ENCODE data around the gene CACNA1E.

The CACNA1E gene

GRCh38 chr1:181778640-181779260 lies 295.4 kb downstream of the CACNA1E start:
- no peak for DNase-seq

- DNase-seq: no peak
These were observed 296.0 kb downstream of the CACNA1E start for GRCh38 chr1:181779343-181779742.

- no peak for DNase-seq
These were observed 299.9 kb downstream of the CACNA1E start for GRCh38 chr1:181783208-181783607.

GRCh38 chr1:181784039-181784683 lies 300.8 kb downstream of the CACNA1E start:
- no peak for DNase-seq

- DNase-seq: no peak
These were observed 306.1 kb downstream of the CACNA1E start for GRCh38 chr1:181789395-181789794.

GRCh38 chr1:181791721-181792120 lies 308.4 kb downstream of the CACNA1E start:
- no peak for DNase-seq

GRCh38 chr1:181793831-181794230 lies 310.5 kb downstream of the CACNA1E start:
- no peak for DNase-seq

GRCh38 chr1:181794332-181794731 lies 311.0 kb downstream of the CACNA1E start:
- DNase-seq: no peak

- no peak for DNase-seq
These were observed 315.0 kb downstream of the CACNA1E start for GRCh38 chr1:181798191-181798926.

GRCh38 chr1:181801617-181802016 lies 318.3 kb downstream of the CACNA1E start:
- no peak for DNase-seq

GRCh38 chr1:181802466-181802865 lies 319.1 kb downstream of the CACNA1E start:
- DNase-seq: no peak

- DNase-seq: no peak
These were observed 320.1 kb downstream of the CACNA1E start for GRCh38 chr1:181803421-181803820.

- no peak for DNase-seq
These were observed 321.7 kb downstream of the CACNA1E start for GRCh38 chr1:181804989-181805388.

GRCh38 chr1:181806746-181807145 lies 323.4 kb downstream of the CACNA1E start:
- DNase-seq: no peak

GRCh38 chr1:181807251-181807650 lies 323.9 kb downstream of the CACNA1E start:
- DNase-seq: no peak

- no peak for DNase-seq
These were observed 326.8 kb downstream of the CACNA1E start for GRCh38 chr1:181809991-181810545.

- no peak for DNase-seq
These were observed 328.9 kb downstream of the CACNA1E start for GRCh38 chr1:181812208-181812607.

- no peak for DNase-seq
These were observed 329.9 kb downstream of the CACNA1E start for GRCh38 chr1:181813266-181813665.

GRCh38 chr1:181816608-181817007 lies 333.3 kb downstream of the CACNA1E start:
- DNase-seq: no peak

GRCh38 chr1:181817091-181817490 lies 333.8 kb downstream of the CACNA1E start:
- no peak for DNase-seq

- no peak for DNase-seq
These were observed 335.1 kb downstream of the CACNA1E start for GRCh38 chr1:181818459-181818858.

- no peak for DNase-seq
These were observed 335.6 kb downstream of the CACNA1E start for GRCh38 chr1:181818943-181819342.

- DNase-seq: no peak
These were observed 338.4 kb downstream of the CACNA1E start for GRCh38 chr1:181821701-181822100.
